Lung (tissue), 12 donors: ENCODE measurements around the gene INMT. TPM values are rescaled to one million over a fixed set of nuclear protein-coding genes. Genes with fewer than 3 reads are reported as not detected.
A peak's percentile ranks its signal among the peaks of the same experiment; 100 is the strongest.

ENCODE experiments used
- ATAC-seq: fragments of 200-7000 bp; cut with Tn5 transposase; one replicate; pipeline ENCODE4 v1.9.1; 2020; ENCODE audit warnings: moderate number of reproducible peaks; ENCODE audit not compliant: insufficient read depth, low FRiP score
- DNase-seq, 3 donors: peaks; one replicate each; pipeline ENCODE4 v3.0.0-alpha.2; 2013 to 2017
- H3K27ac ChIP-seq, 2 donors: one replicate each; pipeline ENCODE4 v1.5.1; 2013; ENCODE audit warnings: mild to moderate bottlenecking in 2 of 2, moderate library complexity in 2 of 2, control low read depth in 1 of 2, inconsistent platforms in 1 of 2, low read depth in 1 of 2, low read length in 1 of 2
- H3K27me3 ChIP-seq, 3 donors: one replicate each; pipeline ENCODE4 v1.5.1; 2013; ENCODE audit warnings: low read length in 2 of 3; ENCODE audit not compliant: control insufficient read depth in 3 of 3, insufficient read depth in 3 of 3
- H3K36me3 ChIP-seq, 4 donors: one replicate each; pipeline ENCODE4 v1.5.1; 2013; ENCODE audit warnings: low read length in 4 of 4, mild to moderate bottlenecking in 1 of 4, moderate library complexity in 1 of 4; ENCODE audit not compliant: control insufficient read depth in 4 of 4, insufficient read depth in 4 of 4
- H3K4me1 ChIP-seq, 5 donors: one replicate each; pipeline ENCODE4 v1.5.1; 2013; ENCODE audit warnings: low read length in 5 of 5, mild to moderate bottlenecking in 2 of 5, moderate library complexity in 1 of 5; ENCODE audit not compliant: control insufficient read depth in 5 of 5, insufficient read depth in 5 of 5
- H3K4me3 ChIP-seq: one replicate; pipeline ENCODE4 v1.5.1; 2013; ENCODE audit warnings: mild to moderate bottlenecking, control low read depth, moderate library complexity
- H3K9ac ChIP-seq, 2 donors: one replicate each; pipeline ENCODE4 v1.5.1; 2013; ENCODE audit warnings: low read length in 2 of 2, control low read depth in 1 of 2; ENCODE audit not compliant: insufficient read depth in 1 of 2
- H3K9me3 ChIP-seq, 4 donors: one replicate each; pipeline ENCODE4 v1.5.1; 2013; ENCODE audit warnings: low read length in 3 of 4, mild to moderate bottlenecking in 1 of 4, moderate library complexity in 1 of 4; ENCODE audit not compliant: control insufficient read depth in 4 of 4, insufficient read depth in 3 of 4
- WGBS, 2 donors: extraction: QIAGEN DNeasy Blood & Tissue Kit; methylation state at CpG; one replicate each; pipeline ENCODE4 v1.1.7; 2013; 5-methylcytosine and 5-hydroxymethylcytosine counted together
- polyA plus RNA-seq, 2 donors: library from polyadenylated mRNA; stranded (reverse); fragments of 200-250 nt; gene quantifications; one replicate each; pipeline ENCODE4 v1.2.1, GENCODE V29; 2013
- total RNA-seq, 2 donors: library from RNA; depleted of rRNA in 1 of 2; stranded (reverse); fragments of >200 nt in 1 of 2; gene quantifications; one replicate each; pipeline ENCODE4 v1.2.1, GENCODE V29; 2014 to 2021
- TF ChIP-seq, protein P1 (sequence below): IDR thresholded peaks from 2 replicates; pipeline ENCODE4 v1.5.1; 2012; ENCODE audit warnings: mild to moderate bottlenecking; ENCODE audit errors: control extremely low read depth, extremely low read depth
- donor health status: control.
- donor health status: control.
- donor health status: Bipolar disorder and iron deficiency.
- donor health status: healthy.
- donor health status: DM: yes; HTN: yes; CAD: no.

The INMT gene
- total and polyA plus RNA-seq, 4 donors: 88.7 to 200 (median 127) TPM

DNA sequence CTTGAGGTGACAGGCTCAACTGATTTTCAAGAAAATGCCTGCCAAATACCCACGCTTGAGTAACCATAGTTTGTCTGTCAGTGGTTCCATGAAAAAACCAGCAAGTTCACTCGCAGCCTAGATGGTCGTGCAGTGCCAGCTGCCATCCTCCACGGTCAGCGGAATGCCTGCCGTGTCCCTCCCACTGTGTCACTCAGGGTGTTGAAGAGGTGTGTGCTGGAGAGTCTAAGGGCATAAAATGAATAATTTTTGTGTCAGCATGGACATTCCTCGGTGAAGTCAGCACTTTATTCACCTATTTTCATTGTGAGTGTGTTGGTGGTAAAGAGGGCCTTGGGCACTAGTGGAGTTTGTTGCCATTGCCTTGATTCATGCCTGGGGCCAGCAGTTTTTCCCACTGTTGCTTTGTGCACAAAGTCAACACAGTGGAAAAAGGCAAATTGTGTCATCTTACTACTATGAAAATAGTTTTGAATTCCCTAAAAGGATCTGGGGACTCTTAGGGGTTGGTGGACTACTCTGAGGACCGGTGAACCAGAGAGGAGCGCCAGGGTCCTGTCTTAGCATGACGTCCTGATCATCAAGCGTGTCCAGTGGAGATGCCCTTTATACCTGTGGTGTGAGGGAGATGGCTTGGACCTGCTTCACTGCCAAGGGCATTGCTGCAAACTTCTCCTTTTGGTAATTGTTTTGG is 36.9 kb downstream of the INMT start:
- H3K27ac ChIP-seq: peak overlapping the region in 1 of 2 donors; percentile 46
- DNase-seq (no peak), ATAC-seq (no peak)
- H3K4me1 ChIP-seq: no peaks in the 10 kb centered on the region
- H3K9me3 ChIP-seq: no peaks in the 10 kb centered on the region
- no peaks in the 10 kb centered on the region for H3K27me3 ChIP-seq
- no peak overlapping the region for H3K4me3 ChIP-seq
- H3K9ac ChIP-seq: no peak overlapping the region
- peaks cover 4 to 29% (median 22%) of the 10 kb centered on the region in 4 donors for H3K36me3 ChIP-seq
- TF ChIP-seq, protein P1, sequence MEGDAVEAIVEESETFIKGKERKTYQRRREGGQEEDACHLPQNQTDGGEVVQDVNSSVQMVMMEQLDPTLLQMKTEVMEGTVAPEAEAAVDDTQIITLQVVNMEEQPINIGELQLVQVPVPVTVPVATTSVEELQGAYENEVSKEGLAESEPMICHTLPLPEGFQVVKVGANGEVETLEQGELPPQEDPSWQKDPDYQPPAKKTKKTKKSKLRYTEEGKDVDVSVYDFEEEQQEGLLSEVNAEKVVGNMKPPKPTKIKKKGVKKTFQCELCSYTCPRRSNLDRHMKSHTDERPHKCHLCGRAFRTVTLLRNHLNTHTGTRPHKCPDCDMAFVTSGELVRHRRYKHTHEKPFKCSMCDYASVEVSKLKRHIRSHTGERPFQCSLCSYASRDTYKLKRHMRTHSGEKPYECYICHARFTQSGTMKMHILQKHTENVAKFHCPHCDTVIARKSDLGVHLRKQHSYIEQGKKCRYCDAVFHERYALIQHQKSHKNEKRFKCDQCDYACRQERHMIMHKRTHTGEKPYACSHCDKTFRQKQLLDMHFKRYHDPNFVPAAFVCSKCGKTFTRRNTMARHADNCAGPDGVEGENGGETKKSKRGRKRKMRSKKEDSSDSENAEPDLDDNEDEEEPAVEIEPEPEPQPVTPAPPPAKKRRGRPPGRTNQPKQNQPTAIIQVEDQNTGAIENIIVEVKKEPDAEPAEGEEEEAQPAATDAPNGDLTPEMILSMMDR: no peak
- 71 to 93% methylated on average over 11 of the region's 11 CpGs for WGBS, 2 donors

DNA sequence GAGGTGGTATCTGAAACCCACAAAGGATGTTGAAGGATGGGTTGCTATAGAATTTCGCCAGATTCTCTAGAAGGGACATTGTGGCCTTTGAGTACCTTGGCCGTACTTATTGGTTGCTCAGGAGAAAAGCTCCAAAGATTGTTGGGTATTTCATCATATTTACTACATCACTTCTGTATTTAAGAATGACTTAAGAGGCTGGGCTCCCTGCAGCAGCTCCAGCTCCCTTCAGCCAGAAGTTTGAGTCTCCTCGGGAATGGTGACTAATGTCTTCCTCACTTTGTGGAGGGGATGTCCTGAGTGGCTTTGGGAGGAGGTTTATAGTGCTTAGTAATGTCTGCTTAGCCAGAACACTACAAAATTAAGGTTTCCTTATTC is 37.4 kb downstream of the INMT start:
- TF ChIP-seq, protein P1: no peak
- WGBS, 2 donors: 38 to 48% methylated on average over 3 of the region's 3 CpGs
- H3K27ac ChIP-seq: peak overlapping the region in 1 of 2 donors; percentile 46
- H3K4me3 ChIP-seq: no peak overlapping the region
- DNase-seq (no peak), ATAC-seq (peak; percentile 75)
- H3K4me1 ChIP-seq: no peaks in the 10 kb centered on the region
- H3K9me3 ChIP-seq: no peaks in the 10 kb centered on the region
- H3K27me3 ChIP-seq: no peaks in the 10 kb centered on the region
- peaks cover 4 to 35% (median 20%) of the 10 kb centered on the region in 4 donors for H3K36me3 ChIP-seq
- no peak overlapping the region for H3K9ac ChIP-seq

DNA sequence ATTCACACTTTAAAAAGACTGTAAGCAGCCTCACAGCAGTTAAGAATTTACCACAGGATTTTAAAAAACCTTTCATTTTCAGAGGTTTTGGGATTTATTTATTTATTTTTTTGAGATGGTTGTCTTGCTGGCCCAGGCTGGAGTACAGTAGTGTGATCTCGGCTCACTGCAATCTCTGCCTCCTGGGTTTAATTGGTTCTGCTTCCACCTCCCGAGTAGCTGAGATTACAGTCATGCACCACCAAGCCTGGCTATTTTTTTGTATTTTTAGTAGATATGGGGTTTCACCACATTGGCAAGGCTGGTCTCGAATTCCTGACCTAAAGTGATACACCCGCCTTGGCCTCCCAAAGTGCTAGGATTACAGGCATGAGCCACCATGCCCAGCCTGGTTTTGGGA is 38.4 kb downstream of the INMT start:
- Histone ChIP-seq H3K27ac (no peak overlapping the region), H3K27me3 (no peaks in the 10 kb centered on the region), H3K4me3 (no peak overlapping the region), H3K36me3 (peaks cover 4 to 33% (median 19%) of the 10 kb centered on the region in 4 donors), H3K4me1 (no peaks in the 10 kb centered on the region), H3K9ac (no peak overlapping the region), H3K9me3 (no peaks in the 10 kb centered on the region)
- TF ChIP-seq, protein P1: no peak
- ATAC-seq (no peak), DNase-seq (no peak)
- 89 to 95% methylated on average over 4 of the region's 4 CpGs for WGBS, 2 donors
